ENCODE measurements around the gene ABCD2.

- TF ChIP-seq, protein P1, sequence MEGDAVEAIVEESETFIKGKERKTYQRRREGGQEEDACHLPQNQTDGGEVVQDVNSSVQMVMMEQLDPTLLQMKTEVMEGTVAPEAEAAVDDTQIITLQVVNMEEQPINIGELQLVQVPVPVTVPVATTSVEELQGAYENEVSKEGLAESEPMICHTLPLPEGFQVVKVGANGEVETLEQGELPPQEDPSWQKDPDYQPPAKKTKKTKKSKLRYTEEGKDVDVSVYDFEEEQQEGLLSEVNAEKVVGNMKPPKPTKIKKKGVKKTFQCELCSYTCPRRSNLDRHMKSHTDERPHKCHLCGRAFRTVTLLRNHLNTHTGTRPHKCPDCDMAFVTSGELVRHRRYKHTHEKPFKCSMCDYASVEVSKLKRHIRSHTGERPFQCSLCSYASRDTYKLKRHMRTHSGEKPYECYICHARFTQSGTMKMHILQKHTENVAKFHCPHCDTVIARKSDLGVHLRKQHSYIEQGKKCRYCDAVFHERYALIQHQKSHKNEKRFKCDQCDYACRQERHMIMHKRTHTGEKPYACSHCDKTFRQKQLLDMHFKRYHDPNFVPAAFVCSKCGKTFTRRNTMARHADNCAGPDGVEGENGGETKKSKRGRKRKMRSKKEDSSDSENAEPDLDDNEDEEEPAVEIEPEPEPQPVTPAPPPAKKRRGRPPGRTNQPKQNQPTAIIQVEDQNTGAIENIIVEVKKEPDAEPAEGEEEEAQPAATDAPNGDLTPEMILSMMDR (IDR thresholded peaks at IDR 0.05; ENCODE audit: extremely low read depth in 1 of 2, insufficient read depth in 1 of 2, low read depth in 1 of 2, low read length in 2 of 2): no peak
- no peak for TF ChIP-seq POLR2A (IDR thresholded peaks at IDR 0.05; ENCODE audit: low read depth, low read length)
- TF ChIP-seq EZH2 (IDR thresholded peaks at IDR 0.05; ENCODE audit: borderline replicate concordance, low read depth, low read length, severe bottlenecking): no peak
- TF ChIP-seq, protein P2, sequence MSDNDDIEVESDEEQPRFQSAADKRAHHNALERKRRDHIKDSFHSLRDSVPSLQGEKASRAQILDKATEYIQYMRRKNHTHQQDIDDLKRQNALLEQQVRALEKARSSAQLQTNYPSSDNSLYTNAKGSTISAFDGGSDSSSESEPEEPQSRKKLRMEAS (IDR thresholded peaks at IDR 0.05; ENCODE audit: insufficient read depth, insufficient read length): no peak
- no peak for TF ChIP-seq MYC (IDR thresholded peaks at IDR 0.05; ENCODE audit: low read depth, low read length)
- TF ChIP-seq GATA2 (IDR thresholded peaks at IDR 0.05; ENCODE audit: insufficient read depth, insufficient read length, low read depth, low read length): no peak
- TF ChIP-seq POLR2AphosphoS5 (IDR thresholded peaks at IDR 0.05; ENCODE audit: insufficient read depth, low read depth, low read length): no peak
- no peak for TF ChIP-seq FOS (IDR thresholded peaks at IDR 0.05; ENCODE audit: borderline replicate concordance, insufficient read depth, low read length)
- TF ChIP-seq JUN (IDR thresholded peaks at IDR 0.05; ENCODE audit: borderline replicate concordance, insufficient read depth, insufficient read length, low read depth): no peak
Observed at GRCh38 chr12:39632670-39633069, 13.1 kb upstream of the ABCD2 start.
